Right lobe of liver (tissue), 4 donors: ENCODE data around the gene UXS1.

Source experiments
- POLR2A ChIP-seq: fragments of 450-650 bp; IDR thresholded peaks from one replicate; pipeline ENCODE4 v1.6.1; 2017; ENCODE audit warnings: antibody characterized with exemption, mild to moderate bottlenecking
- TF ChIP-seq, protein P1 (sequence below), 4 donors: fragments of 200-600 bp in 3 of 4; fragments of 450-650 bp in 1 of 4; IDR thresholded peaks; one replicate each; pipeline versions ENCODE4 v1.5.1 to v1.8.0; 2016 to 2022; ENCODE audit warnings: antibody characterized with exemption in 4 of 4, mild to moderate bottlenecking in 2 of 4
- donor health status: DM: no; HTN: no; CAD: no.
- donor health status: DM: no; HTN: no; CAD: no.
- donor health status: DM: no; HTN: yes; CAD: no.

- TF ChIP-seq, protein P1, sequence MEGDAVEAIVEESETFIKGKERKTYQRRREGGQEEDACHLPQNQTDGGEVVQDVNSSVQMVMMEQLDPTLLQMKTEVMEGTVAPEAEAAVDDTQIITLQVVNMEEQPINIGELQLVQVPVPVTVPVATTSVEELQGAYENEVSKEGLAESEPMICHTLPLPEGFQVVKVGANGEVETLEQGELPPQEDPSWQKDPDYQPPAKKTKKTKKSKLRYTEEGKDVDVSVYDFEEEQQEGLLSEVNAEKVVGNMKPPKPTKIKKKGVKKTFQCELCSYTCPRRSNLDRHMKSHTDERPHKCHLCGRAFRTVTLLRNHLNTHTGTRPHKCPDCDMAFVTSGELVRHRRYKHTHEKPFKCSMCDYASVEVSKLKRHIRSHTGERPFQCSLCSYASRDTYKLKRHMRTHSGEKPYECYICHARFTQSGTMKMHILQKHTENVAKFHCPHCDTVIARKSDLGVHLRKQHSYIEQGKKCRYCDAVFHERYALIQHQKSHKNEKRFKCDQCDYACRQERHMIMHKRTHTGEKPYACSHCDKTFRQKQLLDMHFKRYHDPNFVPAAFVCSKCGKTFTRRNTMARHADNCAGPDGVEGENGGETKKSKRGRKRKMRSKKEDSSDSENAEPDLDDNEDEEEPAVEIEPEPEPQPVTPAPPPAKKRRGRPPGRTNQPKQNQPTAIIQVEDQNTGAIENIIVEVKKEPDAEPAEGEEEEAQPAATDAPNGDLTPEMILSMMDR (IDR thresholded peaks at IDR 0.05) = no peak
- TF ChIP-seq POLR2A = no peak
These were observed 25.7 kb upstream of the UXS1 start for GRCh38 chr2:106219813-106220212.
